Activated CD4-positive, alpha-beta T cell treated with anti-CD3 and anti-CD28 coated beads, Interleukin-2, amount 50 U/mL, for 1 hour (primary cell): Measurements from ENCODE around the gene TBKBP1.
A peak's percentile ranks its signal among the peaks of the same experiment; 100 is the strongest.

ENCODE experiments used
- DNase-seq: peaks from one replicate; pipeline ENCODE4 v3.0.0-alpha.2; 2020

The TBKBP1 gene

DNA sequence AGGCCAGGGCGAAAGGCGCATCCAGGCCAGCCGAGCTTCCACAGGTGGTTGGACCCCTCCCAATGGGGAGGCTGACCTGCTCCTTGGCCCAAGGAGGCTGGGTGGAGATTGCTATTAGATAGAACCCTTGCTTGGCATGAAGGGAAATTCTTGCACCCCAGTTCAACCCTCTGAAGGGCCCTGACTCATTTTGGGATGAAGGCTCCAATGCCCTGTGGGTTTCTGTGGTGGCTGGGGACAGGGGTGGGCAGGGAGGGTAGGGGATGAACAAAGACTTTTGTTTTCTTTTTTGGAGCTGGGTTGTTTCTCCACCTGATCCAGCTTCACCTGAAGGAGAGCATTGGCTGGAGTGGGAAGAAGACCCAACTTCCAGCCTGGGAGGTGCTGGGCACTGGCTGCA, 22.4 kb downstream of the TBKBP1 start:
- no peak for DNase-seq

DNA sequence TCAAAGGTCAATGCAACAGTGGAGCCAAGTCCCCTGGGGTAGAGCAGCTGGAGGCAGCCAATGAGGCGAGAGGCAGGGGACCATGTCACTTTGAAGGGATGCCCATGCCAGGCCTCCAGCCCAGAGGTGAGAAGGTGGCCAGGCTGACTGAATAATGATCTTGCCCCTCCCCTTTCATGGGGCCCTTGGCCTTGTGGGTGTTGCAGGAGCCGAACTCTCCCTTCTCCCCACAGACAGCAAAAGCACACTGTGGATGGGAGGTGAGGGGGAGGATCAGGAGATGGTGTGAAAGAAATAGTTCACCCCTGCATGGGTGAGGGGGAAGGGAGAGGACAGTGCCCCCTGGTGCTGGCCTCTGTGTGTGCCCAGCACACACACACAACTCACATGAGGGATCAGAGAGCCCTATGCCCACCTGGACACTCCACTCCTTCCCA, 23.3 kb downstream of the TBKBP1 start:
- no peak for DNase-seq

DNA sequence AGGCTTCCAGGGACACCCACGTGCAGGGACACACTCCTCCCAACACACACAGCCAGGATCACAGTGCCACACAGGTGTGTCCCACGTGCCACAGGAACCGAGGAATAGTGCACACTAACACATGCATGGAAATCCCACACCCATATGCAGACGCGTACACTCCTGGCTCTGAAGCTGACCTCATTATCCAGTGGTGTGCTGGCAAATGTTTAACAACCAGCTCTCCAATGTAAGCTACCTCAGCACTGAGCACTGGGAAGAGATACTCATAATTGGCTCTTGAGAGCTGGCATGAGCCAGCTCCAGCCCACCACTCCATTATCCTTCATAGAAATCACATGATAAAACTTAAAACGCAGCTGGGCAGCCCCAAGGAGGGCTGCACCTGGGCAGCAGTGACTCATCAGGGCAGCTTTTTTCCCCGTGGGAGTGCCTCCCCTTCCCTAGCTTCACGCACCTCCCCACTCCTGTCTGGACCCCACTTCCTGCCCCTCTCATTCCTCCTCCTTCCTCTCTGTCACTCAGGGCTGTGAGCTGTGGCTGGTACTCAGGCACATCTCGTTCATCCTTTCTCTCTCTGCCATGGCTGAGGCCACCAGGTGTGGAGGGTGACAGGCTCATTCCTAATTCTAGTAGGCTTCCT, 24.1 kb downstream of the TBKBP1 start:
- no peak for DNase-seq

DNA sequence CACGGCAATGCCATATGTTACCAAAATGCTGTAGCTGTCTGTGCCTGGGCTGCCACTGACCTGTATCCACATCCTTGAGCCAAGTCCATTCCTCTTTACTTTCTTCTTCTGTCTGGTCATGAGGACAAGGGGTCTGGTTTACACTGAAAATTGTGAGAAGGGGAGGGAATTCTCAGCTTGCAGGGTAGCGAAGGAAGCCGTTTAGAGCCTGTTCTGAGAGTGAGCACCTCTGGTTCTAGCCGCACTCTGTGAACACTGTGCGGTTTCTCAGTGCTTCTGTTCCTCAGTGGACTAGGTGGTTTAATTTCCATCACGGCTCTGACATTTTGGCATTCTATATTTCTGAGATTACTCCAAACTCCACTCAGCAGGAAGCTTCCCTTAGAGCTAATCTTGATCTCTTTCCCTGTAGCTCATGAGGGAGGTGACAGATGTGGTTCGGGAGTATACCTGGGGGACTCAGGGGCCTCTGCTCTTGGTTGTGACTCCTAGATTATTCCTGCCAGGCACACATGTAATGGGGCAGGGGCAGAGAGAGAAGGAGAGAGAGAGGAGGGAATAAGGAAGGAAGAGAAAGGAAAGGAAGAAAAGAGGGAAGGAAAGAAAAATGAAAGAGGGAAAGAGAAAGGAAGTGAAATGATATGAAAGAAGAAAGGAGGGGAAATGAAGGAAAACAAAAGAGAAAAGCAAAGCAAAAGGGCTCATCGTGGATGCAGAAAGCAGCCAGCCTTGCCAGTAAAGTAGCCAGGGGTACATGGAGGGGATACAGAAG, 24.9 kb downstream of the TBKBP1 start:
- no peak for DNase-seq

DNA sequence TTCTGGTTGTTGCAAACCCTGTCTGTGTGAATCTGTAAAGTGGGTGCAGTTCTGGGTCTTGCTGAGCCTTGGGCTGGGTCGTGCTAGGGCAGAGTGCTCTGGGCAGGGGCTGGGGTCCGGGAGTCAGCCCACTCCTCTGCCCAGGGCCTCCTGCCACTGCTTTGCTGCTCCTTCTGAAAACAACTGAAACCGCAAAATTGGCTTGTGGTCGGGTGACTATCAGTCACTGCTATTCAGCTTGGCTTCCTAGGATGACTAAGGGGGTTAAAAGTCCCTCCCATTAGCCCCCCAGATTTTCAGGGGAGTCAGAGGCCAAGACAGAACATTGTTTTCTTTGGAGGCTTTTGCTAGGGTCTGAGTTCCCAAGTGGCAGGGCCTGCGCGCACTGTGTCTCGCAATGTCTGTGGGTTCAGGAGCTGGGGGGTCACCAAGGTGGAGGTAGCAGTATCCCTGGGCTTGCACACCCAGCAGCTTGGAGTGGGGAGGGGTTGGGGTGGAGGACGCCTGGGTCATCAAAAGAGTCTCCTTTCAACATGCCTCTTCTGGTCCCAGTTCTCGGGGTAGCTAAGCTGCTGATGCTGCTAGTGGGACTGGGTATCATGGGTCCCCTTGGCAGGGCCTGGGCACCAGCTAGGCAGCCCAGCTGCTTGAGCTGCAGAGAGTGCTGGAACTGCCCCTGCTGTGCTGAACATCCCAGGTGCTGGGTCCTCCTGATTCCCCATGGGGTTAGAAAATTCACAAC, 25.6 kb downstream of the TBKBP1 start:
- DNase-seq, result peak; percentile 27

DNA sequence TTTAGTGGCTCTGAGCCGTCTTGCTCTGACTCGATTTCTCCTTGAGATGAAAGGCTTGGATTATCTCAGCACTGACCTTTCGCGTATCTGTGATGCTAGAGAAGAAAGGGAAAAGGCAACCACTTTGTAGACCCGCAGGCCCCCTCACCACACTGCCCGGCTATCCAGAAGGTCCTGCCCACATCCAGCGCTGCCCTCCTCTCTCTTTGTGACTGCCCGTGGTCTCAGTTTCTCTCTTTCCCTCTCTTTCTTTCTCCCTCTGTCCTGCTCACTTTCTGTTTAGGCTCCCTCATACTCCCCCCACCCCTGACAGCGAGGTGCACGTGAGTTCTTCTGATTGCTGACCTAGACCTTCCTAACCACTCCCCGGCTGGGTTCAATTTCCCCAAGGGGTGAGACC, 26.2 kb downstream of the TBKBP1 start:
- DNase-seq, result no peak

DNA sequence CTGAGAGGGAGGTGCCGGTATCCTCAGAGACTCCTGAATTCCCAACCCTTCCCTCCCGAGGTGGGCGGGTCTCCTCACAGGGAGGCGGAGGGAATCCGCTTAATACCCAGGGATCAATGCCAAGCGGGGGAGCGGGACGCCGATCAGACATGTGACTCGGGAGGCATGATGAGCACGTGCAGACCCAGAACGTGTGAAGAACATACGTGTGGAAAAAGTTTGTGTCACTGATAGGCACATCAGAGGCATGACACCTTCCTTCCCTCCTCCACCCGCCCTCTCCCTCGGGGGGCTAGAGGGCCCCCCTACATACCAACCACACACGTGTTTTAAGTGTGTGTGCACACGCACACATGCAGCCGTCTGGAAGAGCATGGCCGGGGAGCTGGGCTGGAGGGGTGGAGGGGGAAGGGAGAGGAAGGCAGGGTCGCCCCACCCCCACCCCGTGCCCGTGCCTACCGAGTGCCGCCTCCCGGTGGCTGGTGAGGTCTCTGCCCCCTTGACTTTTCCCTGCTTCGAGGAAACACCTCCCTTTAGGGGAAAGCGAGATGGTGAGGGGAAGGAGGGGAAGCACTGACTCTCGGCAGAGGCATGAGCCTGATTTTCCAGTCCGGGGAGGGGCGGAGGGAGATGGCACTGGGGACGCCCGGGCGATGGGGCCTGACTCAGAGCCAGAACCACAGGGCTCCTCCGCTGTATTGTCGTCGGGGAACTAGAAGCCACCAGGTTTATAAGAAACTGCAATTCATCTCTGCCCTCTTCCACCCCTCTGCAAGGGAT, 27.0 kb downstream of the TBKBP1 start:
- DNase-seq, result peak; percentile 83

DNA sequence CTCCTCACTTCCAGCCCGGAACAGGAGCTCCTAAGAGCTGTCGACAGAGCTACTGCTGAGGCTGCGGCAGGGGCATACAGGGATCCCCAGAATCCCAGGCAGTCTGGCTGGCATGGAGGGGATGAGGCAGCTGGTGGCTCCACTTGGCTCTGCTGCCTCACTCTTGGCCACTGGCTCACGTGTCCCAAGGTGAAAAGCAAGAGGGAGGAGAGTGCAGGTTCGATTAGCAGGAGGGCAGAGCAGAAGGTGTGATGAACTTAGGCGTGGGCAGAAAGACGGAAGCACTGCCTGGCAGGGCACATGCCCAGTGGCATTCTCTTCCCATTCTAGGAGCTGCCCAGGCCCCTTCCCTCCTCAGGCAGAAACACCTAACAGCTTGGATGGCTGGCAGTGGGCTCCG, 27.8 kb downstream of the TBKBP1 start:
- DNase-seq, result no peak

DNA sequence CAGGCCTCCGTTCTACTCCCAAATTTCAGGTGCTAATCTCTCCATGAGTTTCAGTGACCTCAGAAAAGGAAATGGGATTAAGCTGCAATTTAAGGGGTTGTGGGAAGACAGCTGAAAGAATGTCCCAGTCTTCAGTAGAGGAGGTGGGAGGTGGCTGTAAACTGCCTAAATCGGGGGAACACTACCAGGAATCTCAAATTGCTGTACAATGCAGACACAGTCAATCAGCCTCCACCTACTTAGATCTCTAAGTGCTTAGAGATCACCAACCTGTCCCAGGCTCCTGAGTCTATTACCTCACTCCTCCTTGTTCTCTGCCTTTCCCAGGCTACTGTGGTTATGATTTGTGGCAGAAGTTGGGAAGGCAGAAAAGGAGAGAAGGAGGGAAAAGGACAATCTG, 30.7 kb downstream of the TBKBP1 start:
- DNase-seq, result no peak

DNA sequence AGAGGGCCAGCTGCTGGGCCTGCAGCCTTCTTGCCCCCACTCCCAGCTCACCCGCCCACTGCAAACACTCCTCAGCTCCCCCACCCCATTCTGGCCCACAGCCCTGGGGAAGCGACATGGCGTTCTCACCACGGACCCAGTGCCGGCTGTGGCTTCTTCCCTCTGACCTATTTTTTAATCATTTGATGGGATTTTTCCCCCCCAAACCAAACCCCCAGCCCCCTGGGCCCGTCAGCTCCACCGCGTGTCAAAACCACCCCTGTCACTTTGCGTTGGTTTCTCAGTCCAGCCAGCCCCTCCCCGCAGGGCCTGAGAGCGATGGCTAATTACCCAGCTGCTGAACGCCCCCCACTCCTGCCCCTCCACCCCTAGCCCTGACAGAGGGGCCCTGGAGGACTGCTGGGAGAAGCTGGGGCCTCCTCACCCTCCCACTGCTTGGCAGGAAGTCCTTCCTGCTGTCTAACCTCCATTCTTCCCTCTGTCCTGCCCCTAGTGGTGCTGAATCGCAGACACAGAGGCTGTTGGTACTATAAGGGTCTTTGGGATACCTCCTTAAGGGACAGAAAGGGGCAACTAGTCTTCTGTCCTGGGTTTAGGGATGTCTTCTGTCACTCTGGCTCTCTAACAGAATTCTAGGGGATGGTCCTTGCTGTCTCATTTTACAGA, 31.6 kb downstream of the TBKBP1 start:
- DNase-seq, result no peak

DNA sequence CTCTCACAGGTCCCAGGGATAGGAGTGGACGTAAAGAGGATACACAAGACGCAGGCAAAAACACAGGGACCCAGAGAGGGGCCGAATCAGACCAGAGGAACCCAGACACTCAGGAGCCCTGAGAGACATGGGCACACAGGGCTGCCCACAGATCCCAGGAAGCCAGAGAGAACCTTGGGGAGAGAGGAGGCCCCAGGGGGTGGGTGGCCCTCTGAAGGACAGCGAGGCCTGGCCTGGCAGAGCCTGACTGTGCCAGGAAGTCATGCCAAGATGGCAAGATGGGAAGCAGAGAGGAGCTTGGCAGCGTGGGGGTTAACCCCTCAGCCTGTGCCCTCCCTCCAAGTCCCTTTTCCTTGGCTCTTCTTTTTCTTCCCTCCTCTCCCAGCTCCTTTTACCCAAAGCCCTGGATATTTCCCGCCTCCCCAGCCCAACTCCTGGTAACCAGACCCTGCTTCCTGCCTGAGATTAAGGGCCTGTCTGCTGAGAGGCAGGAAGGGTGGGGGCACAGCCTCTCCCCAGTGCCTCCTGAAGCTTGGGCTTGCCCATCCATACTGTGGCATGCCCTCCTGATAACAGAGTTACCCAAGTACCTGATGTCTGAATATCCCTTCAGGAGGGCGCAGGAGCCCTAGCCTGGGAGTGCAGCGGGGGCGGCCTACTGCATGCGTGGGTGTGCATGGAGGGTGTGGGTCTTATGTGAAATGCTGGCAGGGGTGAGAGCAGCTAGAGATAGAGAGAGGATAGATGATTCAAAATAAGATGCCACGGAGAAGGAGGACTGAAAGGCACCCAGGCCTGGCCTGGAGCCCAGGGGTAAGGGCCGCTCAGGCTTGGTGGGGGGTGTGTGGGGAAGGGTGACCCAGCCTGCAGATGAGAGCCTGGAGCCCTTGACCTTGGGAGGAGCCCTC, 33.1 kb downstream of the TBKBP1 start:
- no peak for DNase-seq

DNA sequence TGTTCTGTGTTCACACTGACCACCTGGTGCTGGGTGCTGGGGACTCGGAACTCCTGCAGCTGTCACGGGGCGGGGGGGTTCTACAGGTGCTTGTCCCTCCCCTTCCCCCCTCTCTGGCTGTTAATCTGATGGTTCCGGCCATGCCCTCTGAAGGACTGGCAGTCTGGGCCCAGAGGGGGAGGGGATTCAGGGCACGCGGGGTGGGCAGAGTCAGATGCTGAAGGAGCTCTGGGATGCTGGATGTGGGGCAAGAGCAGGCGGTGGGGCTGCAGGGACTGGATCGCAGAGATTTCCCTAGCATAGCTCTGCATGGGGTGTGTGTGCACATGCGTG, 33.7 kb downstream of the TBKBP1 start:
- DNase-seq, result no peak

DNA sequence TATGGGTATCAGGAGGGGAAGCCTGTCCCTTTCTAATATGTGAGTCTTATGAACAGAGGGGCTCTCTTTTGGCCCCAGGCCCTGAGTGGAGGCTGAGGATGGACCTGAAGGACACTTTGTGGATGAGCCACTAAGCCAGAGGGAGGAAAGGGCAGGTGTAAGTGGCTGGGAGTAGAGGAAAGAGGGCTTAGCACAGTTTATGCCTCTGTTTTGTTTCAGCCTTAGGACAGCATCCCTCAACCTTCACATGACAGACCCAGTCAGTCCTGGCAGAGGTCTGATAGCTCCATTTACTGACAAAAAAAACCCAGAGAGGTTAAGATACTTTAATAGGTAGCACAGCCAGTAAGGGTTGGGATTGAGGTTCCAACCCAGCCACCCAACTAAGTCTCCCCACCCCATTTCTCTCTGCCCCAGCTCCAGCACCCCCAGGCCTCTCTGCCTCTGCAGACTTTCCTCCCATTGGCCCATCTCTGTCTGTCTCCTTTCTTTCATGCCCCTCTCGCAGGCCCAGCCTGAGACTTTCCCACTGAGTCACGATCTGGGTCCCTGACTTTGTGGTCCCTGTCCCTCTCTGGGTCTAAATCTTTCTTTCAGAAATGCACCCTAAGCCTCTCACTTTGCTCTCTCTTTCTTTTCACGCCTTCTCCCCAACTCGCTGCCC, 34.4 kb downstream of the TBKBP1 start:
- no peak for DNase-seq

DNA sequence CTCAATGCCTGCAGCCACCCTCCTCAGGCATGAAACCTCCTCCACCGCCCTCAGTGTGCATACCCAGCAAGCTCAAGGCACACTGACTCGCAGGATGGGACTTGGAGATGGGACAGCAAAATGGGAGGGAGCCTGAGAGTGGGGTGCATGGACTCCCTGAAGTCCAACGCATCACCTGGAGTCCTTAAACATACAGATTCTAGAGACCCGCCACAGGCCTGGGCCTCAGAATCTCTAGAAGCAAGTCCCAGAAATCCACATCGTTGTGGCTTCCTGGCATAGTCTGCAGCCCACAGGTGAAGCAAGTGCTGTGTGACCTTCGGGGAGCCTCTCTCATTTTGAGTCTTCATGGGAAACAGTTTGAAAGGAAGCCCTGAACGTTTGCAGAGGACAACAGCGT, 35.5 kb downstream of the TBKBP1 start:
- no peak for DNase-seq

DNA sequence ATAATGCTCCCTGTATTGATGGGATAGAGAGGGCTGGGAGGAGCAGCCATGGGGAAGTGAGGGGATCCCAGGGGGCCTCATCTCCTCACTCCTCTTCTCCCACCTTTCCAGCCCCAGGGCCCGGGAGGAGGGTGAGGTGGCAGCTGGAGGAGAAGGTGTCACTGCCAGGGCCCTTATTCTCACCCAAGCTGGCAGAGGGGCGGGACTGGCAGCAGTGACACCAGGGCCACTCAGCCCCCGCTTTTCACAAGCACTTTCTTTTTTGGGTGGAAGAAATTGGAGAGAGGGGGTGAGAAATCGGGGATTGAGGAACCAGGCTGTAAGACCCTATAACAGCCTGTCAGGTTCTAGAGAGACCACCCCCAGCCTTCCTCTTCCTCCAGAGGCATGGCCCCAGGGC, 36.7 kb downstream of the TBKBP1 start:
- DNase-seq, result no peak

DNA sequence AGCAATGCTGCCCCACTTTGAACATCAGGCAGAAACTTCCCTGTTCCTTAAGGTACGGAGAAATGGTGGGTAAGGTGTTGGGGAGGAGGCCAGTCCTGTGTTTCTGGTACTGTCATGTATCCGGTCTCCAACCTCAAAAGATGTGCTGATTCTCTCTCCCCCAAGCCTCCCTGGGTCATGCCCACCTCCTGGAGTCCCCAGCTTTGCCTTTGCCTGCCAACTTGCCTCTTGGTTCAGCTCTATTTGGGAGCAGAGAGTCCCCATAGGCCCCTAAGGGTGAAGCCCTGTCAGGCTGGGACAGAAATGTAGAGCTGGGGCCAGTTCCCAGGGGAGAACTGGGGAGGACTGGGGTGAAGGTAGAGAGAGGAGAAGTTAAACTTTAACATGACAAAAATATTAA, 37.4 kb downstream of the TBKBP1 start:
- no peak for DNase-seq

DNA sequence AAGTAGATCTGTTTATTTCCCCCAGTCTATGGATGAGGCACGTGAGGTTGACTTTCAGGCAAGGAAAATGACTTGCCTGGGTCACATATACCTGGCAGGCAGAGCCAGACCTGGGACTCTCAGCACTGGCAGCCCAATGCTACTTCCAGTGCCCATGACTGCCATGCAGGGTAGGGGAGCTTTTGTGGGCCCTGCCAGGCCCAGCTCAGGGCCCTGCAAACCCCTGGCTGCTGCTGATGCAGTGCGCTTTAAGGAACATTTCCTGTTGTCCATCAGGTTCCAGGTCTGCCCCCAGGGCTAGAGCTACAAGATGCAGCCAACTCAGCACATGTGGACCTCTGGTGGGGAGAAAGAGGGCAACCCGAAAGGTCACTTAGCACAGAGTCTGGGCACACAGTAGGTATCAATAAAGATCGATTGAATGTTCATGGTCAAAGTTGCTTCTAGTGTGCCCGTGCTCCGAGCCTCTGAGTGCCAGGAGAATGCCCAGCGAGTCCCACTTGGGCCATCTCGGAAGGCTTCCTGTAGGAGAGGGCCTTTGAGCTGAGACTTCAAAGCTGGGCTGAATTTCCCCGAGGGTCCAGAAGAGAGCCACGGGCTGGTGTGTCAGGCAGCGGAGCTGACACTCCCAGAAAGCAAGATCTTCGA, 38.6 kb downstream of the TBKBP1 start:
- DNase-seq, result no peak

DNA sequence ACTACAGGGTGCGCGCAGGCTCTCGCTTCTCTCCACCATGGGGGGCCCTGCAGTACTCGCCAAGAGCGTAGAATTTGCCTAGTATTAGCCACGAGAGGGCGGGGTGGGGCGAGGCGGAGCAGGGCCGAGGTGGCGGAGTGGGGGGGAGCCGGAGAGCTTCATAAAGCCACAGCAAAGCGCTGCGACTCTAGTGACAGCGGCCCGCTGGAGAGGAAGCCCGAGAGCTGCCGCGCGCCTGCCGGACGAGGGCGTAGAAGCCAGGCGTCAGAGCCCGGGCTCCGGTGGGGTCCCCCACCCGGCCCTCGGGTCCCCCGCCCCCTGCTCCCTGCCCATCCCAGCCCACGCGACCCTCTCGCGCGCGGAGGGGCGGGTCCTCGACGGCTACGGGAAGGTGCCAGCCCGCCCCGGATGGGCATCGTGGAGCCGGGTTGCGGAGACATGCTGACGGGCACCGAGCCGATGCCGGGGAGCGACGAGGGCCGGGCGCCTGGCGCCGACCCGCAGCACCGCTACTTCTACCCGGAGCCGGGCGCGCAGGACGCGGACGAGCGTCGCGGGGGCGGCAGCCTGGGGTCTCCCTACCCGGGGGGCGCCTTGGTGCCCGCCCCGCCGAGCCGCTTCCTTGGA, 39.2 kb downstream of the TBKBP1 start, which contains the start of gene TBX21:
Gene TBX21 (plus strand): TSS at position 190 of the 627 bp plus-strand sequence. CDS start 219 bp downstream, at position 409.
- peak; percentile 90 for DNase-seq

DNA sequence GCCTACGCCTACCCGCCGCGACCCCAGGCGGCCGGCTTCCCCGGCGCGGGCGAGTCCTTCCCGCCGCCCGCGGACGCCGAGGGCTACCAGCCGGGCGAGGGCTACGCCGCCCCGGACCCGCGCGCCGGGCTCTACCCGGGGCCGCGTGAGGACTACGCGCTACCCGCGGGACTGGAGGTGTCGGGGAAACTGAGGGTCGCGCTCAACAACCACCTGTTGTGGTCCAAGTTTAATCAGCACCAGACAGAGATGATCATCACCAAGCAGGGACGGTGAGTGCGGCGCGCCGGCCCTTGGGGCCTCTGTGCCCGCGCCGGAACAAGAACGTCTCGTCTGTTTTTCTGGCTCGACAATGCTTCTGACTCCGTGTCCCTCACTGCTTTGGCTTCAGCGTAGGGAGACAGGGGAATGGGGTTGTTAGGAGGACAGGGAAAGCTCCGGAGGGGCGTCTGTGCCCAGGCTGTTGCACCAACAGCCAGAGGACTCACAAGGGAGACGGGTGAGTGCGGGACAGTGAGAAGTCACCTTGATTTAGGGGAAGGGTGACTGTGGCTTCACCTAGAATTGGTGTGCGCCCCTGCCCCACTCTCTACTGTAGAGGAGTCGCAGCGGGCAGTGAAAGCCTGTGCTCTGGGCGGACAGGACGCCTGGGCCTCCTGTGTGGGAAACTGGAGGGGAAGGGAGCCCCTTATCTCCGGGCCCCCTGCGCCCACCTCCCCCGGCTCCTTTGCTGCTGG, 39.9 kb downstream of the TBKBP1 start:
- DNase-seq, result no peak
